Stimulated activated CD4-positive, alpha-beta T cell treated with anti-CD3 and anti-CD28 coated beads, Interleukin-1b, Interleukin-23, amount 100 ng/mL, for 4 hours (primary cell): Measurements from ENCODE around the gene GP5.

ENCODE experiments used
- DNase-seq, 2 donors: peaks; one replicate each; pipeline ENCODE4 v3.0.0-alpha.2; 2020; ENCODE audit warnings: low read depth in 2 of 2

GP5 gene

DNA sequence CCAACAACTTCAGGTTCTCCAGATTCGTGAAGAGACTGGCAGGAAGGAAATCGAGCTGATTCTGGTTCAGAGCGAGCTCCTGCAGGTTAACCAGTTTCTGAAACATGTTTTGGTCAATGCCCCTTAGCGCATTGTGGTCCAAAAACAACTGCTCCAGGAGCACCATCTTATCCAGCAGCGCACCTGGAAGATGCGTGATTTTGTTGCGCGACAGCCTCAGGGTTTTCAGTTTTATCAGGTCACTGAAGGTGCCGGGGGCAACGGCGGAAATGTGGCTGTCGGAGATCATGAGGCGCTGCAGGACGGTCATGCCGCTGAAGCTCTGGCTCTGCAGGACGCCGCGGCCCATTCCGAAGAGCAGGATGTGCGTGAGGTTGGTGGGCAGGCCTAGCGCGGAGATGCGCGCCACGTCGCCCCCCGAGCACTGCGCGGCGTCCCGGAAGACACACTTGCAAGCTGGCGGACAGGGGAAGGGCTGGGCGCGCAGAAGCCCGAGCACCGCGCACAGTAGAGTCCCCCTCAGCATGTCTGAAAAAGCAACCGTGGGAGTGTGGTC lies 1.2 kb downstream of the GP5 start:
- peak in 1 of 2 donors; percentile 13 for DNase-seq

DNA sequence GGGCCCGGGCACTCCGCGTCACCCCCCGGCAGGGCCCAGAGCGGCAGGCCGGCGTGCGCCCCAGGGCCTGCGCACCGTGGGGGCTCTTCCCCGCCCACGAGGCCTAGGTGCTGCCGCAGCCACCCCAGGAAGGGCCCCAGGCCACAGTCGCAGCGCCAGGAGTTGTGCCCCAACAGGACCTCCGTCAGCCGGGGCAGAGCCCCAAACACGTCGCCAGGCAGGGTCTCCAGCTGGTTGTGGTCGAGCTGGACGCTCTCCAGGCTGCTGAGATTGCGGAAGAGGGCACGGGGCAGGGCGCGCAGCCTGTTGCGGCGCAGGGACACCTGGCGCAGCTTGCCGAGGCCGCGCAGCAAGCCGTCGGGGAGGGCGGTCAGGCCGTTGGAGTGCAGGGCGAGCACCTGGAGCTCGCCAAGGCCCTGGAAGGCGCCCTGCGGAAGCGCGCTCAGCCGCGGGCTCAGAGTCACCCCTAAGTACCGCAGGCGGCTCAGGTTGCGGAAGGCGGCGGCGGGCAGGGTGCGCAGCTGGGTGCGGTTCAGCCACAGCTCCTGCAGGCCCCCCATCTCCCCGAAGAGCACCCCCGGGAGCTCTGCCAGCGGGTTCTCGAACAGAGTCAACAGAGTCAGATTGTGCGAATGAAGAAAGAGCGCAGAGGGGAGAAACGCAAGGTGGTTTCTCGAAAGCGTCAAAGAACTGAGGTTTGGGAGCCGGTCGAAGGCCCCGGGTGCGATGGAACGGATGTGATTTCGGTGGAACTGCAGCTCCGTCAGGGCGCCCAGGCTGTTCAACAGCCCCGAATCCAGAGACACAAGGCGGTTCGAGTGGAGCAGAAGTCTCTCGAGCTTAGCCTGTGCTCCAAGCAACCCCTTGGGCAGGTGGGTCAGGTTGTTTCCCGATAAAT lies 2.0 kb downstream of the GP5 start:
- peak in 1 of 2 donors; percentile 23 for DNase-seq

DNA sequence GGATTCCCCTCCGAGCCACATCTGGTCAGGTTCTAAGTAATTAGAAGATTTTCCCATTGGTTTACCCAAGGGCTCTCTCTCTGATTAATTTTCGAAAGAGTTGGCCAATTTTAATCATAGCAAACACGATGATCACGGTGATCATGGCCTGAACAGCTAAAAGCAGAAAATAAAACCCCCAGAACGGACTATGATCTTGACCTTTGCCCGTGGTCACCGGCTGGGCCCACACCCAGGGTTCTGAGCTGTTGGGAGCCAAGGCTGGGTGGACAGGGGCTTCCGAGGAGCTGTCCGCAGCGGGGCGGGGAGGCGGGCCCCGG lies 2.6 kb downstream of the GP5 start:
- no peak for DNase-seq

DNA sequence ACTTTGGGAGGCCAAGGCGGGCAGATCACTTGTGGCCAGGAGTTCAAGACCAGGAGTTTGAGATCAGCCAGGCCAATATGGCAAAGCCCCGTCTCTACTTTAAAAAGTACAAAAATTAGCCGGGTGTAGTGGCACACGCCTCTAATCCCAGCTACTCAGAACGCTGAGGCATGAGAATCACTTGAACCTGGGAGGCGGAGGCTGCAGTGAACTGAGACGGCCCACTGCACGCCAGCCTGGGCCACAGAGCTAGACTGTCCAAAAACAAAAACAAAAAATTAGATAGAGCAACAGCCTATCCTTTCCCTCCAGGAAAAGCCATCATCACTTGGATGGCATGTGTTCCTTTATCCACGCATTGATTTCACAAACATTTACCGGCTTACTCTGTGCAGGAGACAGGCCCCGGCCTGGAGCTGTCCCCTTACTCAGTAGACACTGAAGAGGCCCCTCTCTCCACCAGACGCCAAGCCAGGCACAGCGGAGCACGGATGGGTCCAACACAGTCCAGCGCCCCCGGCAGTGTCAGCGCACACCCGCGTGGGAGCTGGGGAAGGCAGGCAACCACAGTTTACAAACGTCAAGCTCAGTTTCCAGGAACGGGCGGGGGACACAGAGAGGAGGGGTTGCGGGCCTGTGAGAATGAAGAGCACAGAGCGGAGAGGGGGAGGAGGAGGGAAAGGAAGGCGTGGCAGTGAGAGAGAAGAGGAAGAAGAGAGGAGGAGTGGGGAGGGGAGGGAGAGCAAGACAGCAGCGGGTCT lies 3.1 kb downstream of the GP5 start:
- peak; percentile 26 to 57 for DNase-seq

DNA sequence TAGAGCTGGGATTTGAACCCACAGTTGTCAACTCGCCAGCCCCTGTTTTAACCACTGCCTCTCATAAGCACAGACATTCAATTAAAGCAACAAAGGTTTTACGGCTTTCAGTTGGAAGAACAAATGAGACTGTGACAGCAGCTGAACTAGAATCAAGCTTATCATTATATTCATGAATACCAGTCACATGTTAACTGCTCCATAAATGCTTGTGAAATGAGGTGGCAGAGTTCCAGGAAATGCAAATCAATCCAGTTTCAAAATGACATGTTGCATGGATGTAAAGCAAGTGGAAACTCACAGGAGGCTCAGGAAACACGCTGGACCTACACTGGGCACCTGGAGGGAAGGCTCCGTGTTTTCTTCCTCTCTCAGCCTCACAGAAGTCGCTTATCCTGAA lies 3.9 kb downstream of the GP5 start:
- no peak for DNase-seq

DNA sequence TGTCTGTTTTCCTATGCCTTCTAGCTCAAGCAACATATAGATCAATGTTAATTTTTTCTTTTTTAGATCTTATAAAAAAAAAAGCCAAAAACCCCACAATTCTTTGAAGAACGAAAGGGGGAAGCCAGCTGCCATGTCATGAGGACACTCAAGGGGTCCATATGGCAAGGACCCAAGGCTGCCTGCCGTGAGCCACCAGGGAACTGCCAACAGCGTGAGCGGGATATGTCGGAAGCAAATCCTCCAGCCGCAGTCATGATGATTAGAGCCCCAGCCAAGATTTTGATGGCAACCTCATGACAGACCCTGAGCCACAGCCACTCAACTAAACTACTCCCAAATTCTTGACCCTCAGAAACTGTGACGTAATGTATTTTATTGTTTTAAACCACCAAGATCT lies 6.5 kb downstream of the GP5 start:
- DNase-seq, result no peak

GRCh38 chr3:194390835-194391234 lies 8.2 kb downstream of the GP5 start:
- DNase-seq, result no peak

DNA sequence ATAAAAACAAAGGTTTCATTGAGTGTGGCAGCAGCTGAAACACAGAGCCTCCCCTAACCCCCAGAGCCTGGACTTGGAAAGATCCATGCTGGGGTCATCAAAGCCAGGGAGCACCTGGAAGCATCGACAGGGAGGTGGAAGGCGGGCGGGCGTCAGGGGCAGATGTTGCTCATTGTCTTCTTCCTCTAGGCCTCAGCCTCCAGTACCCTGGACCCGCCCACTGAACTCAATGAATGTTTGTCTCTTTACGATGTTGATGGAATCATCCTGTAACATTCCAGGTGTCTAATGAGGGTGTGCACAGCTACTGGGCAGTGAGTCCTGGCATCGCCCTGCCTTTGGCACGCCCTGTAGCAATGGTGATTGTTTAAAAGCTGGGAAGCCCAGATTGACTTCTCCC lies 9.8 kb downstream of the GP5 start:
- no peak for DNase-seq

DNA sequence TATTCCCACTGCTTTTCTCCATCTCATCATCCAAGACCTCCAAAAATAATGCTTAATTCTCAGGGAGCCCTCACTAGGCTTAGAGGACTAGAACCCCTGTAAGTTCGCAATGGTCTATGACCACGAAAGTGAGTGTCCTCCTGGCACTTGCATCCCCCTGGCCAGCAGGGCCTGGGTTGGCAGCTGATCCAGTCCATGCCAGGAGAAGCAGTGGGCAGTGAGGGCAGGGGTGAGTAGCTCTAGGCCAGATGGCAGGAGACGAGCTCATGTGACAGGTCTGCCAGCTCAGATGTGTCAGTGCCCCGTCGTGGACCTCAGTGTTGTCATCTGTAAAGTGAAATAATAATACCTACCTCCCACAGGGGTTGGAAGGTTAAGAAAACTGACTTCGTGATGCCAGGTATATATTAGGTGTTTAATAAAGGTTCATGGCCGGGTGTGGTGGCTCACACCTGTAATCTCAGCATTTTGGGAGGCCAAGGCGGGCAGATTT lies 11.1 kb downstream of the GP5 start:
- DNase-seq, result no peak

GRCh38 chr3:194387276-194387675 lies 11.8 kb downstream of the GP5 start:
- DNase-seq, result no peak

DNA sequence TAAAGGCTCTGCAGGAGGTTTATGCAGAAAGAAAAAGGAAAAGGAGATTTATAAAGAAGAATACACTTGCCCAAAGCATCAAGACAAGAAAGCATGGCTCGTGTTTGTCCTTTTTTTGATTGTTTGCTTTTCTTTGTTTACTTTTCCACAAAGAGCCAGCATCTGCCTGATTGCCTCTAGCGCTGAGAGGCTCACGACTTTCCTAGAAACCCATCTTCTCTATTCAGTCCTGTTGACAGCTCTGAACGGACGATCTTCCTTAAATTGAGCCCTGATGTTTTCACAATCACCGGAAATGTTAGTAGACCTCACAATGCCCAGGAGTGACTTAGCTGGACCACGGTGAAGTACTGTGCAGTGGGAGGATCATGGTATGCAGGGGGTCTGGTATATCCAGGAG lies 12.4 kb downstream of the GP5 start:
- DNase-seq, result no peak

- no peak for DNase-seq
Measured at GRCh38 chr3:194386066-194386465, 13.0 kb downstream of the GP5 start.

DNA sequence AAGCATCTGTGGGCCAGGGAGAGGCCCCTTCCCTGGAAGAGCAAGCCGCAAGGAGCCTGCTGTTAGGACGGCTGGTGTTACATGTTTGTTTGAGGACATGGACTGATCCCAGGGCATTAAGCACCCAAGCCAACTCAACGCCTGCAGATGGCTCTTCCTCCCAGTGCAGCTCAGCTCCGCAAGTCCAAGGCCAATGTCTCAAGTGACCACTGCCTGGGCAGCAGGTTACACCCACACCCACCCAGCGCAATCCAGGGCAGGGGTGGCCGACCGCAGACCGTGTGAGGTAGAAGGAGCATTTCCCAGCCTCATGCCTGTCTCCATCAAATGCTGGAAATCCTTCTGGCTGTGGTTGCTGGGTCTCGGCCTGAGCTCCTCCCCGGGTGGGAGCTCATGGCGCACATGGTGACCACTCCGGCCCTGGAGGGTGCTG lies 14.5 kb downstream of the GP5 start:
- no peak for DNase-seq

- no peak for DNase-seq
Measured at GRCh38 chr3:194384156-194384555, 14.9 kb downstream of the GP5 start.

GRCh38 chr3:194383276-194383940 lies 15.7 kb downstream of the GP5 start:
- no peak for DNase-seq

- DNase-seq, result no peak
Measured at GRCh38 chr3:194382892-194383223, 16.2 kb downstream of the GP5 start.

DNA sequence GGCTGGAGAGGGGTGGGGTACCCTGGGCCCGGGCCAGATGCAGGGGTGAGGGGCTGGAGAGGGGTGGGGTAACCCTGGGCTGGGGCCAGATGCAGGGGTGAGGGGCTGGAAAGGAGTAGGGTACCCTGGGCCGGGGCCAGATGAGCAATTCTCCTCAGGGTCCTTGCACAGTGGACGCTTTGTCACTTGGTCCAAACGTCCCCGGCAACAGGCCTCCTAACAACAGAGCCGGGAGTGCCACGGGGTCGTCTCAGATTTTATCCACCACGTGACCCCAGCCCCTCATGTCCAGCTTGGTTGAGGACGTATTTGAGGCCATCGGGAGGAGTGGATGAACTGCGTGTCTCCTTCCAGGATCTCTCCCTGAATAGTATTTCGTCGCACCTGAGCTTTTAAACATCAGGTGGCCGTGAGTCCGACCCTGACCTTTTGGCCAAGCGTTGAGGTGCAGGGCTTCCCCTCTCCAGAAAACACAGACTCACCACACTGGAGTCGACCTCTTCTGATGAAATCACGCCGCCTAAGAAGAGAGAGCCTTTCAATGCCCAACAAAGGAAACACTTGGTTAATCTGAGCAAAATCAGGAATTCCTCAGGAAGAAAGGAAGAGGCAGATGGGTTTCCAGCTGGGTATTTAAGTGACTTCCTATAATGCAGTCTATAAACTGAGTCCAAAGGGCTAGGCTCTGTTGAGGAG lies 16.7 kb downstream of the GP5 start:
- DNase-seq, result no peak

GRCh38 chr3:194381460-194381875 lies 17.6 kb downstream of the GP5 start:
- DNase-seq, result no peak

DNA sequence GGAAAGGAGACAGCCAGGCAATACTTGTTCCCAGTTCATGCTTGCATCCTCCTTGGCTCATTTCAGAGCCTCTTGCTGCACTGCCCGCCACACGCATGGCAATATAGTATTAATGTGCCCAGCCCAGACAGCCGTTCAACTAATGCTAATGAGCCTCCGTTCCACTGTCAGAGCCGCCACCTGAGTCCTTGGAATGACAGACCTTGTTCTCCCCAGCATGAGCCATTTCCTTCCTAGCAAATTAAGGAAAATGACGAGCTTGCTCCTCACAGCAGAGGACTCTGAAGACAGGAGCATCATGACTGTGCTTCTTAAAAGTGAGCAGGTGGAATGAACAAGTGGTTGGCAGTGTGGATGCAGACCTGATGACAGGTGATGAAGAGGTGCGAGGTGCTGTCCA lies 18.7 kb downstream of the GP5 start:
- no peak for DNase-seq

DNA sequence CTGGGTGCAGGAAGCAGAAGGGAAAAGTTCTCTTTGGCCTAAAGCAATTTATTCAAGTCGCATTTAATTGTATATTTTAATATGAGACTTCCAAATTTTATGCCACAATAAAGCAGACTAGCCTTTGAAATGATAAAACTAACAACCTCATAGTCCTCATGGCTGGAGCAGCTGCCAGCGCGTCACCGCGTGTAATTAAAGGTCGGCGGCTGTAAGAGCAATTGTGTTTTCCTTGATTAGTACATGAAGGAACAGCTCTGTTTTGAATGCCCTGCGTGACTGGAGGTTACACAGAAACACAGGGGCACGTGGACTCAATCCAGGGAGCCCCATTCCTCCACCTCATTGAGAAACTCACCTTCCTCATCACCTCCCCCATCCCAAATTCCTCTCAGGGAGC lies 19.4 kb downstream of the GP5 start:
- no peak for DNase-seq

GRCh38 chr3:194379231-194379630 lies 19.8 kb downstream of the GP5 start:
- DNase-seq, result no peak

- no peak for DNase-seq
Measured at GRCh38 chr3:194377708-194378107, 21.4 kb downstream of the GP5 start.
